T-helper 1 cell treated with Interleukin-12 subunit alpha and Interleukin-12 subunit beta and Interleukin-4 antibody, amounts not matched to agents 30 μg/mL and 1 μg/mL, for 36 hours (primary cell): ENCODE measurements around the gene SIK3.

ENCODE experiments used
- H3K27ac Mint-ChIP-seq: one replicate; pipeline ENCODE4 v1.8.0; 2021; ENCODE audit warnings: mild to moderate bottlenecking, mixed read lengths
- H3K27me3 Mint-ChIP-seq: one replicate; pipeline ENCODE4 v1.8.0; 2021; ENCODE audit warnings: low read depth, mixed read lengths
- H3K36me3 Mint-ChIP-seq: one replicate; pipeline ENCODE4 v1.8.0; 2021; ENCODE audit warnings: low read depth, mixed read lengths
- H3K4me1 Mint-ChIP-seq: one replicate; pipeline ENCODE4 v1.8.0; 2021; ENCODE audit warnings: low read depth, mixed read lengths
- H3K4me3 Mint-ChIP-seq: one replicate; pipeline ENCODE4 v1.8.0; 2021; ENCODE audit warnings: mild to moderate bottlenecking, moderate library complexity, mixed read lengths
- H3K9me3 Mint-ChIP-seq: one replicate; pipeline ENCODE4 v1.8.0; 2021; ENCODE audit warnings: mixed read lengths

Gene SIK3

GRCh38 chr11:117074119-117074518 lies 24.1 kb downstream of the SIK3 start:
- H3K9me3 Mint-ChIP-seq: no peaks in the 10 kb centered on the region
- H3K4me1 Mint-ChIP-seq: peaks cover 46% of the 10 kb centered on the region
- H3K27ac Mint-ChIP-seq: peak overlapping the region; percentile 47
- peaks cover 7% of the 10 kb centered on the region for H3K36me3 Mint-ChIP-seq
- no peaks in the 10 kb centered on the region for H3K27me3 Mint-ChIP-seq
- H3K4me3 Mint-ChIP-seq: no peak overlapping the region

GRCh38 chr11:117073539-117073938 lies 24.7 kb downstream of the SIK3 start:
- peaks cover 48% of the 10 kb centered on the region for H3K4me1 Mint-ChIP-seq
- H3K36me3 Mint-ChIP-seq: peaks cover 7% of the 10 kb centered on the region

GRCh38 chr11:117072517-117073461 lies 25.4 kb downstream of the SIK3 start:
- H3K27ac Mint-ChIP-seq: peak overlapping the region; percentile 41

More at GRCh38 chr11:117073539-117073938, 24.7 kb downstream of the SIK3 start:
- Mint-ChIP-seq H3K9me3 (no peaks in the 10 kb centered on the region), H3K27ac (peak overlapping the region; percentile 47), H3K4me3 (no peak overlapping the region), H3K27me3 (no peaks in the 10 kb centered on the region)

DNA sequence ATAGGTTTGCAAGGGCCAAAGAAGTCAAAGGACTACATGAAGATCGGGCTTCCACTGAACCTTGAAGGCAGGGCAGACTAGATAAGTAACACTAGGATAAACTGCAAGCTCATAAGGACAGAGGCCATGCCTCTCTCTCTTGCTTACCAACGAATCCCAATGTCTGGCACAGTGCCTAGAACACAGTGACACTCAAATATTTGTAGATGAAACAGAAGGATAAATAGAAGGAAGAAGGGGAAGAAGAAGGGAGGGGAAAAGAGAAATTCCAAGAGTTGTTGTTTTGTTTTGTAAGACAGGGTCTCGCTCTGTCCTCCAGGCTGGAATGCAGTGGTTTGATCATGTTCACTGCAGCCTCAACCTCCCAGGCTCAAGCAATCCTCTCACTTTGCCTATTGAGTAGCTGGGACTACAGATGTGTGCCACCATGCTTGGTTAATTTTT lies 26.9 kb downstream of the SIK3 start:
- H3K4me1 Mint-ChIP-seq: peaks cover 38% of the 10 kb centered on the region
- H3K27ac Mint-ChIP-seq: peak overlapping the region; percentile 49
- H3K27me3 Mint-ChIP-seq: no peaks in the 10 kb centered on the region
- H3K4me3 Mint-ChIP-seq: no peak overlapping the region
- H3K36me3 Mint-ChIP-seq: peaks cover 7% of the 10 kb centered on the region
- H3K9me3 Mint-ChIP-seq: no peaks in the 10 kb centered on the region

More at GRCh38 chr11:117072517-117073461, 25.4 kb downstream of the SIK3 start:
- Mint-ChIP-seq H3K4me3 (no peak overlapping the region), H3K9me3 (no peaks in the 10 kb centered on the region), H3K27me3 (no peaks in the 10 kb centered on the region), H3K36me3 (peaks cover 7% of the 10 kb centered on the region), H3K4me1 (peaks cover 44% of the 10 kb centered on the region)

- H3K4me1 Mint-ChIP-seq: peaks cover 34% of the 10 kb centered on the region
Observed at GRCh38 chr11:117070016-117070415, 28.2 kb downstream of the SIK3 start.

DNA sequence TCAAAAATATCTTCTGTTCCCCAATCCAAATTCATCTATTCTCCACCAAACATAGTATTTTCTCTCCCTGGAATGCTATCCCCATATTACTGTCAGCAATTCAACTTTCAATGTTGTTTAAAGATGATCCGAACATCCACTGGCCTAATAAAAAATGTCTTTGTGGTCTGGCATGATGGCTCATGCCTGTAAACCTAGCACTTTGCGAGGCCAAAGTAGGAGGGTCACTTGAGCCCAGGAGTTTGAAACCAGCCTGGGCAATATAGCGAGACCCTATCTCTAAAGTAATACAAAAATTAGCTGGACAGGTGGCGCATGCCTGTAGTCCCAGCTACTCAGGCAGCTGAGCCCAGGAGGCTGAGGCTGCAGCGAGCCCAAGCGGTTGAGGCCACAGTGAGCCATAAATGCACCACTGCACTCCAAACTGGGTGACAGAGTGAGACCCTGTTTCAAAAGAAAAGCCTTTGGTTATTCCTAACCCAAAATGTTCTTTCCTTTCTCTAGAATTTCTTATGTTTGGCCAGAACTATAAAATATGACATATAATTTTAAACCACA lies 29.8 kb downstream of the SIK3 start:
- Mint-ChIP-seq H3K4me3 (no peak overlapping the region), H3K36me3 (peaks cover 7% of the 10 kb centered on the region), H3K4me1 (peaks cover 35% of the 10 kb centered on the region), H3K27ac (no peak overlapping the region), H3K27me3 (no peaks in the 10 kb centered on the region), H3K9me3 (no peaks in the 10 kb centered on the region)

More at GRCh38 chr11:117070016-117070415, 28.2 kb downstream of the SIK3 start:
- no peaks in the 10 kb centered on the region for H3K9me3 Mint-ChIP-seq
- H3K36me3 Mint-ChIP-seq: peaks cover 7% of the 10 kb centered on the region
- no peaks in the 10 kb centered on the region for H3K27me3 Mint-ChIP-seq
- H3K4me3 Mint-ChIP-seq: no peak overlapping the region
- H3K27ac Mint-ChIP-seq: no peak overlapping the region

DNA sequence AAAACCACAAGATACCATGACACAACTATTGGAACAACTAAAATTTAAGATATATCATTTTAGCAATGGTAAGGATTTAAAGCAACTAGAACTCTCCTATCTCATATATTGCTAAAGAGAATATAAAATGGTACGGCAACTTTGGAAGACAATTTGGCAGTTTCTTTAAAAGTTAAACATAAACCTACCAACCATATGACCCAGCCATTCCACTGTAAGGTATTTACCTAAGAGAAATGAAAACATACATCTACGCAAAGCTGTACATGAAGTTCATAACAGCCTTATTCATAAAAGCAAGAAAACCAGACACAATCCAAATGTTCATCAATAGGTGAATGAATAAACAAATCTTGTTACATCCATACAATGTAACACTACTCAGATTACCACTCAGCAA lies 31.3 kb downstream of the SIK3 start:
- no peaks in the 10 kb centered on the region for H3K9me3 Mint-ChIP-seq

GRCh38 chr11:117064275-117064674 lies 34.0 kb downstream of the SIK3 start:
- Mint-ChIP-seq H3K9me3 (no peaks in the 10 kb centered on the region), H3K4me1 (peaks cover 24% of the 10 kb centered on the region), H3K27me3 (no peaks in the 10 kb centered on the region), H3K36me3 (peaks cover 2% of the 10 kb centered on the region), H3K27ac (peak overlapping the region; percentile 9), H3K4me3 (no peak overlapping the region)

More for the DNA sequence above, 31.3 kb downstream of the SIK3 start:
- H3K4me3 Mint-ChIP-seq: no peak overlapping the region
- H3K27me3 Mint-ChIP-seq: no peaks in the 10 kb centered on the region
- peaks cover 7% of the 10 kb centered on the region for H3K36me3 Mint-ChIP-seq
- H3K27ac Mint-ChIP-seq: no peak overlapping the region
- H3K4me1 Mint-ChIP-seq: peaks cover 33% of the 10 kb centered on the region

DNA sequence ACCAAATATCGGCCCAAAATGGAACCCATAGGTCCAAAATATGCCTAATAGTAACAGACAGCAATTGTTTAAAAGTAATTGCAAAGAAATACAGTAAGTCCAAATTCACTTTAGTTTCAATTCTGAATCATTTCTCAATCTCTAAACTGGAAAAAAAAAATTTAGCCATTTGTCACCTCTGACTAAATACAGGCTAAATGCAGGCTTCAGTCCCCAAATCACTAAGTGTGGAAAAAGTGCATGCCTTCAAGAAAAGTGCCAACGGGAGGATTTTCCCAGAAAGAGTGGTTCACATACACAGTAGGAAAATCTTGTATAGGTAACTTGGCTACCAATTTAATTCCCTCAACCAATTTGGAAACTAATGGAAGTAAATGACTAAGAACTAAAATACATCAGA lies 35.7 kb downstream of the SIK3 start:
- H3K4me3 Mint-ChIP-seq: no peak overlapping the region
- peaks cover 32% of the 10 kb centered on the region for H3K4me1 Mint-ChIP-seq
- peaks cover 5% of the 10 kb centered on the region for H3K36me3 Mint-ChIP-seq
- no peaks in the 10 kb centered on the region for H3K27me3 Mint-ChIP-seq
- no peaks in the 10 kb centered on the region for H3K9me3 Mint-ChIP-seq
- peak overlapping the region; percentile 13 for H3K27ac Mint-ChIP-seq

DNA sequence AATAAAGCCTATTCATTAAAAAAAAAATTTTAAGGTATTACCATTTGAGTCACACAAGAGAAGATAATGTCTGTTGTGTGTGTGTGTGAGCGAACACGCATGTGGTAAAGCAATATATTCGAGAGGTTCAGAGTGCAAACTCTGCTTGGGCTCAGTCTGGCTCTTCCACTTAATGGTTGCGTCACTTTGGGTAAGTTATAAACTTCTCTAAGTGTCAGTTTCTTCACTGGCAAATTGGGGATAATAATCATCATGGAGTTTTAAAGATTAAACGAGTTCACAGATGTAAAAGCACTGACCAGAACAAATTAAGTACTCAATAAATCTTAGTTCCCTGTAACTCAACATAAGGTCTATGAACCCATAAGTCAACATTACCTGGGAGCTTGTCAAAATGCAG lies 37.0 kb downstream of the SIK3 start:
- peaks cover 7% of the 10 kb centered on the region for H3K36me3 Mint-ChIP-seq

GRCh38 chr11:117059611-117060148 lies 38.5 kb downstream of the SIK3 start:
- H3K27me3 Mint-ChIP-seq: no peaks in the 10 kb centered on the region
- H3K9me3 Mint-ChIP-seq: no peaks in the 10 kb centered on the region
- H3K36me3 Mint-ChIP-seq: peaks cover 6% of the 10 kb centered on the region
- H3K4me1 Mint-ChIP-seq: peaks cover 31% of the 10 kb centered on the region
- no peak overlapping the region for H3K4me3 Mint-ChIP-seq
- H3K27ac Mint-ChIP-seq: no peak overlapping the region

More for the DNA sequence above, 37.0 kb downstream of the SIK3 start:
- Mint-ChIP-seq H3K9me3 (no peaks in the 10 kb centered on the region), H3K4me1 (peaks cover 31% of the 10 kb centered on the region), H3K4me3 (no peak overlapping the region), H3K27ac (no peak overlapping the region), H3K27me3 (no peaks in the 10 kb centered on the region)

DNA sequence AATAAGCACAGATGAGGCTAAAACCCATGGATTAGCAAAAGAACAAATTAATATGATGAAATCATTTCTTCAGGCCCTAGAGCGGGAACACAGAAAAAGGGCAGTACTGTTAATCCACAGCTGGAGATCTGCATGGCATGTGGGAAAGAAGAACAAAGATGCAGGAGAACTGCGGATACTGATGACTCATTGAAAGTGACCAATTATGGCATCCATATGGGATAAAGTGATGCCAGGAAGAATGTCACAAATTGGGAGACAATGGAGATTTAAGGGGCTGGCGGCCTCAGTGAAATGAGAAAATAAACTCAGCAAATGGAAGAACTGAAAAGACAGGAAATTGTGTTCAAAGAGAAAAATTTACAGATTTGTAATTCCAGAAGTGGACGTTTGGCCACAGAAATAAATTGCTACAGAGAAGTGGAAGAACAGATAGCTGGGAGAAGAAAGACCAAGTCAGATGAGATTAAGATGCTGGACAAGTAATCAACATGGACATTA lies 39.4 kb downstream of the SIK3 start:
- no peak overlapping the region for H3K4me3 Mint-ChIP-seq
- peaks cover 6% of the 10 kb centered on the region for H3K36me3 Mint-ChIP-seq
- H3K9me3 Mint-ChIP-seq: no peaks in the 10 kb centered on the region
- no peak overlapping the region for H3K27ac Mint-ChIP-seq
- H3K4me1 Mint-ChIP-seq: peaks cover 27% of the 10 kb centered on the region
- H3K27me3 Mint-ChIP-seq: no peaks in the 10 kb centered on the region

GRCh38 chr11:117057727-117058126 lies 40.5 kb downstream of the SIK3 start:
- peaks cover 22% of the 10 kb centered on the region for H3K4me1 Mint-ChIP-seq
- H3K36me3 Mint-ChIP-seq: peaks cover 6% of the 10 kb centered on the region
- no peak overlapping the region for H3K4me3 Mint-ChIP-seq
- no peak overlapping the region for H3K27ac Mint-ChIP-seq
- no peaks in the 10 kb centered on the region for H3K9me3 Mint-ChIP-seq
- H3K27me3 Mint-ChIP-seq: no peaks in the 10 kb centered on the region

DNA sequence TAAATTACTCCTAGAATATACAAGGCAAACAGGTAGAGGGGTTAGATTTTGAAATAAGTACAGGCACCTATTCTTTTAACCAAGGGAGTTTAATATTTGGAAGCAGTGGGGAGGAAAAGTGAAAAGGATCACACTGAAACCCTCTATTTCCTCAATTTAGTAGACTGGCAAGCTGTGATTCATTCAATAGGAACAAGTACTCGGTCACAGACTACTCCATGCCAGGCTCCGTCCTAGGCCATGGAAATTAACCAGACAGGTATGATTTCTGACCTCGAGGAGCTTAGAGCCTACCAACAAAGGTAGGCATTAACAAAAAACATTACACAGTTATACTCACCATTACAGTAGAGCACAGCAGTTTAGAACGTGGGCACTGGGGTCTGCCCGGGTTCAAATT lies 40.9 kb downstream of the SIK3 start:
- Mint-ChIP-seq H3K4me1 (peaks cover 18% of the 10 kb centered on the region), H3K9me3 (no peaks in the 10 kb centered on the region), H3K4me3 (no peak overlapping the region), H3K27me3 (no peaks in the 10 kb centered on the region), H3K36me3 (peaks cover 6% of the 10 kb centered on the region), H3K27ac (no peak overlapping the region)
